Mesendoderm (in vitro differentiated cells): ENCODE results near the gene COL13A1.

Experiments used
- DNase-seq: peaks from one replicate; pipeline ENCODE4 v3.0.0; 2013
- H2AK5ac ChIP-seq: 2 replicates; pipeline ENCODE4 v1.6.1; 2013; ENCODE audit warnings: low read length, inconsistent platforms
- H2BK120ac ChIP-seq: 2 replicates; pipeline ENCODE4 v1.6.1; 2013; ENCODE audit warnings: low read depth, mild to moderate bottlenecking, low read length, moderate library complexity, mixed read lengths
- H2BK15ac ChIP-seq: replicated peaks from 2 replicates; pipeline ENCODE4 v1.6.1; 2013; ENCODE audit warnings: low read depth, mild to moderate bottlenecking, moderate library complexity
- H2BK5ac ChIP-seq: 2 replicates; pipeline ENCODE4 v1.6.1; 2013; ENCODE audit warnings: low read length, inconsistent platforms
- H3K18ac ChIP-seq: 2 replicates; pipeline ENCODE4 v1.6.1; 2013; ENCODE audit warnings: mild to moderate bottlenecking, low read length, mixed read lengths
- H3K23ac ChIP-seq: one replicate; pipeline ENCODE4 v1.6.1; 2013; ENCODE audit warnings: low read length
- H3K27ac ChIP-seq: 2 replicates; pipeline ENCODE4 v1.5.1; 2013; ENCODE audit warnings: low read depth, mild to moderate bottlenecking, inconsistent platforms, low read length, moderate library complexity
- H3K27me3 ChIP-seq: 2 replicates; pipeline ENCODE4 v1.6.1; 2013; ENCODE audit warnings: low read length, control low read depth, mild to moderate bottlenecking, inconsistent platforms; ENCODE audit not compliant: insufficient read depth, poor library complexity
- H3K36me3 ChIP-seq: 2 replicates; pipeline ENCODE4 v1.6.1; 2013; ENCODE audit warnings: low read length, inconsistent platforms; ENCODE audit not compliant: control insufficient read depth, insufficient read depth
- H3K4ac ChIP-seq: one replicate; pipeline ENCODE4 v1.6.1; 2013; ENCODE audit warnings: low read depth, mild to moderate bottlenecking, low read length, moderate library complexity
- H3K4me1 ChIP-seq: 2 replicates; pipeline ENCODE4 v1.6.1; 2013; ENCODE audit warnings: low read depth, low read length, inconsistent platforms; ENCODE audit not compliant: control insufficient read depth
- H3K4me2 ChIP-seq: 2 replicates; pipeline ENCODE4 v1.6.1; 2013; ENCODE audit warnings: low read length
- H3K4me3 ChIP-seq: 2 replicates; pipeline ENCODE4 v1.5.1; 2013; ENCODE audit warnings: mild to moderate bottlenecking, low read length
- H3K56ac ChIP-seq: one replicate; pipeline ENCODE4 v1.6.1; 2013; ENCODE audit warnings: low read length
- H3K79me1 ChIP-seq: 2 replicates; pipeline ENCODE4 v1.6.1; 2013; ENCODE audit warnings: low read length, inconsistent platforms
- H3K79me2 ChIP-seq: 2 replicates; pipeline ENCODE4 v1.6.1; 2013; ENCODE audit warnings: mild to moderate bottlenecking, low read length; ENCODE audit not compliant: control insufficient read depth, insufficient read depth
- H3K9ac ChIP-seq: 2 replicates; pipeline ENCODE4 v1.6.1; 2013; ENCODE audit warnings: low read length, inconsistent platforms
- H4K5ac ChIP-seq: one replicate; pipeline ENCODE4 v1.6.1; 2013; ENCODE audit warnings: low read length
- H4K8ac ChIP-seq: one replicate; pipeline ENCODE4 v1.6.1; 2013; ENCODE audit warnings: low read depth, mild to moderate bottlenecking, control low read depth, low read length, moderate library complexity
- WGBS: extraction: QIAGEN DNeasy Blood & Tissue Kit; methylation state at CpG from one replicate; pipeline ENCODE4 v1.1.7; 2013; ENCODE audit warnings: low lambda C conversion rate, missing lambda C conversion rate; ENCODE audit not compliant: insufficient coverage; ENCODE audit errors: extremely low coverage; 5-methylcytosine and 5-hydroxymethylcytosine counted together

Gene COL13A1

DNA sequence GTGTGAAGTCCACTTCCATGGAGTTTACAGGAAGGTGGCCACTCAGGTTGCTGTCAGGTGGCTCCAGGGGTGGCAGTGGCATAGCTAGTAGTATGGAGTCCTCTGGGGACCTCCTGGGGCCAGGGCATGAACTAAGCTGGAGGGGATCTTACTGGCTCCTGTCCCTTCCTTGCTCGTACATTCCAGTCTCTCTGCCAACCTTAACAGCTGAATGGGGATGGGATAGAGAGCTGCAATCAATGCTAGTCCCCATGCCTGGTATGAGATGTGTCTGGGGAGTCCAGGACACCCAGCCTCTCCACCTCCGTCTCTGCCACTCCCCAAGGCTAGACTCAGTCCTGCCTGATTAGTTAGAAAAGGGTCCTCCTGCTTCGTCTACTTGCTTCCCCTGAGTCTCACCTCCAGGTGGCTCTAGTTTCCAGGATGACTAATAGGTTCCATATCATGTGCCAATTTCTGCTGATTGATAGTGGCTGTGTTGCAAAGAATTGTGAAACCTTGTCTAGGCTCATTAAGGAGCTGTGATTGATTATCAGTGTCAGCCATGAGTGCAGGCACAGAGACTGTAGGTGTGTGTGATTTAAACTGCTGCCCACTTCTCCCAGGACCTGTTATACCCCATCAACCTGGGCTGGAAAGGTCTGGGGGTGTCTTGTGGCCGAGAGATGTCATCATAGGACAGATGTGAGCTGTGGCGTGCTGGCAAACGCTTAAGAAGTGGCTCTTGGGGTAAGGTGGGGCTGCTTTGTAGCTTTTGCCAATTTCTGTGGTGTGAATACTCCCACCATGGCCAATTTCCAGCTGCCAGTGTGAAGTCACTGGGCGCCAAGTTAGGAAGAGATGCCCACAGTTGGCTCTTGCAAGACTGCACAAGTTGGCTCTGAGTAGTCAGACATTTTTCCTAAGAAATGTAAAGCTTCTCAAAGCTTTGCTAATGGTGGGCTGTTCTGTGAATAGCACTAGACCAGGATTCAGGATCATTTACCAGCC is 59.8 kb downstream of the COL13A1 start:
- Histone ChIP-seq H3K4me1 (peaks cover 28% of the 10 kb centered on the region), H3K79me1 (peaks cover 16% of the 10 kb centered on the region), H3K27ac (no peak overlapping the region), H3K4me3 (no peak overlapping the region), H3K36me3 (no peaks in the 10 kb centered on the region), H3K79me2 (no peaks in the 10 kb centered on the region), H2BK5ac (peak overlapping the region; percentile 40), H3K18ac (peak overlapping the region; percentile 43), H4K8ac (no peak overlapping the region), H3K56ac (peak overlapping the region; percentile 59), H3K4ac (no peak overlapping the region), H2BK15ac (no peak overlapping the region), H3K27me3 (no peaks in the 10 kb centered on the region), H3K4me2 (no peak overlapping the region), H2BK120ac (peak overlapping the region; percentile 9), H3K23ac (no peak overlapping the region), H2AK5ac (no peak overlapping the region), H3K9ac (peak overlapping the region; percentile 6), H4K5ac (no peak overlapping the region)
- DNase-seq: peak; percentile 95
- whole genome bisulfite sequencing: no CpG with 5 or more reads among the region's 7 CpGs

DNA sequence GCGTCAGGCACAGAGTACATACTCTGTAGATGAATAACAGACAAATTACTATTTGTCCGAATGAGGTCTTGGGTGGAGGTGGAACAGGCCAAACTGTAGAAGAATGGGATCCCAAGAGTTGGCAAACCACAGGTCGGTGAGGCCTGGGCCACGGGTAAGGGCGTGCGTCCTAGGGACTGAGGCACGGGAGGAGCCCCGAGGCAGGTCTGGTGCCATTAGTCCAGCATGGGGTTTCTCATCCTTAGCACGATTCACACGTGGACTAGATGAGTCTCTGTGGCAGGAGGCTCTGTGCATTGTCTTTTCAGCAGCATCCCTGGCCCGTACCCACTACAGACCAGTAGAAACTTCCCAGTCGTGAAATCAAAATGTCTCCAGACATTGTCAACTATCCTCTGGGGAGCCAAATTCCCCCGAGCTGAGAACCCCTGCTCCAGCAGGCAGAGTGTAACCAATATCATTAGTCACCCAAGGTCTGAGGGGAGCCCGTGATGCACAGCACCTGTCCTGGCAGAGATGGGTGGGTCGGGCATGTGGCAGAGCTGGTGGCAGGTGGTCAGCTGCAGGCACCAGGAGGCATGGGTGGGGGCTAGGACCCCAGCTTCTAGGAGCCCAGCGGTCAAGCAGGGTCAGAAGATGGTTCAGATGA is 61.3 kb downstream of the COL13A1 start:
- no peak overlapping the region for H3K27ac ChIP-seq
- no peak for DNase-seq
- peaks cover 25% of the 10 kb centered on the region for H3K4me1 ChIP-seq
- no CpG with 5 or more reads among the region's 16 CpGs for WGBS
- no peak overlapping the region for H3K4me2 ChIP-seq
- H3K4me3 ChIP-seq: no peak overlapping the region
- H3K18ac ChIP-seq: no peak overlapping the region
- no peak overlapping the region for H3K56ac ChIP-seq
- no peak overlapping the region for H2BK5ac ChIP-seq
- H3K9ac ChIP-seq: no peak overlapping the region
- H3K4ac ChIP-seq: no peak overlapping the region
- H3K27me3 ChIP-seq: no peaks in the 10 kb centered on the region
- H3K36me3 ChIP-seq: no peaks in the 10 kb centered on the region
- H2AK5ac ChIP-seq: peak overlapping the region; percentile 79
- H2BK120ac ChIP-seq: no peak overlapping the region
- no peak overlapping the region for H2BK15ac ChIP-seq
- H4K5ac ChIP-seq: no peak overlapping the region
- no peaks in the 10 kb centered on the region for H3K79me2 ChIP-seq
- H3K23ac ChIP-seq: no peak overlapping the region
- peaks cover 15% of the 10 kb centered on the region for H3K79me1 ChIP-seq
- H4K8ac ChIP-seq: no peak overlapping the region

DNA sequence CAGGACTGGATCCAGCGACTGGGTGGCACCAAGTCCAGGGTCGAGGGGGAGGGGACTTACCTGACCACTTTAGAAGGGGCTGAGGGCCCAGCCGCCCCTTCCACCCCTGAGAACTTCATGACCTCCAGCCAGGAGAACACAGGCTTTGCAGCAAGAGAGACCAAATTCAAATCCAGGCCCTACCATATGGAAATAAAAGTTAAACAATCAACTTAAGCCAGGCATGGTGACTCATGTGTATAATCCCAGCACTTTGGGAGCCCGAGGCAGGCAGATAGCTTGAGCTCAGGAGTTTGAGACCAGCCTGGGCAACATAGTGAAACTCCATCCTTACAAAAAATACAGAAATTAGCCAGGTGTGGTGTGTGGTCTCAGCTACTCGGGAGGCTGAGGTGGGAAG is 61.9 kb downstream of the COL13A1 start:
- Histone ChIP-seq H4K8ac (no peak overlapping the region), H2BK5ac (no peak overlapping the region), H3K79me2 (no peaks in the 10 kb centered on the region), H3K4me3 (no peak overlapping the region), H3K56ac (no peak overlapping the region), H2BK120ac (no peak overlapping the region), H3K4me1 (peaks cover 25% of the 10 kb centered on the region), H3K27ac (no peak overlapping the region), H3K27me3 (no peaks in the 10 kb centered on the region), H3K4me2 (no peak overlapping the region), H4K5ac (no peak overlapping the region), H2AK5ac (no peak overlapping the region), H3K23ac (no peak overlapping the region), H3K18ac (no peak overlapping the region), H3K79me1 (peaks cover 13% of the 10 kb centered on the region), H3K36me3 (no peaks in the 10 kb centered on the region), H3K9ac (no peak overlapping the region), H2BK15ac (no peak overlapping the region), H3K4ac (no peak overlapping the region)
- WGBS: no CpG with 5 or more reads among the region's 5 CpGs
- no peak for DNase-seq

DNA sequence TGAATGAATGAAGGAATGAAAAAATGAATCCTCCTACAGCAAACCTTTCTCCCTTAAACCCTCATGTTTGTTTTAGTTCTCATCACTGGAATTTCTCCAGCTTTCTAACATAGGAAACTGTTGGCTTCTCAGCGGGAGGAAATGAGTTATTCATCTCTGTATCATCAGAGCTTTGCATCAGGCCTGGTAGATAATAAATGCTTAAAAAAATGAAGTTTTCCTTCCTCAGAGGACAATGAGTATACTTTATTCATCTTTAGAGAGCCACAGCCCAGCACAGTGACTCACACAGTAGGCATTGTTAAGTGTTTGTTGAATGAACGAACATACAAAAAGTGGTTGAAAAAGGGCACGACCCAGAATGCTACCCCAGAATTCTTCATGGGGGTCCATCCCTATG is 62.6 kb downstream of the COL13A1 start:
- H3K27ac ChIP-seq: no peak overlapping the region
- peaks cover 13% of the 10 kb centered on the region for H3K79me1 ChIP-seq
- no peak overlapping the region for H3K23ac ChIP-seq
- no peaks in the 10 kb centered on the region for H3K79me2 ChIP-seq
- H3K56ac ChIP-seq: no peak overlapping the region
- no peak for DNase-seq
- H3K4ac ChIP-seq: no peak overlapping the region
- no peak overlapping the region for H4K8ac ChIP-seq
- no peak overlapping the region for H2BK5ac ChIP-seq
- H3K36me3 ChIP-seq: no peaks in the 10 kb centered on the region
- no peak overlapping the region for H4K5ac ChIP-seq
- H3K4me2 ChIP-seq: no peak overlapping the region
- no peak overlapping the region for H3K4me3 ChIP-seq
- peaks cover 28% of the 10 kb centered on the region for H3K4me1 ChIP-seq
- no peaks in the 10 kb centered on the region for H3K27me3 ChIP-seq
- H3K18ac ChIP-seq: no peak overlapping the region
- no peak overlapping the region for H2AK5ac ChIP-seq
- H2BK15ac ChIP-seq: no peak overlapping the region
- WGBS: no CpG with 5 or more reads among the region's 3 CpGs
- H3K9ac ChIP-seq: no peak overlapping the region
- no peak overlapping the region for H2BK120ac ChIP-seq

DNA sequence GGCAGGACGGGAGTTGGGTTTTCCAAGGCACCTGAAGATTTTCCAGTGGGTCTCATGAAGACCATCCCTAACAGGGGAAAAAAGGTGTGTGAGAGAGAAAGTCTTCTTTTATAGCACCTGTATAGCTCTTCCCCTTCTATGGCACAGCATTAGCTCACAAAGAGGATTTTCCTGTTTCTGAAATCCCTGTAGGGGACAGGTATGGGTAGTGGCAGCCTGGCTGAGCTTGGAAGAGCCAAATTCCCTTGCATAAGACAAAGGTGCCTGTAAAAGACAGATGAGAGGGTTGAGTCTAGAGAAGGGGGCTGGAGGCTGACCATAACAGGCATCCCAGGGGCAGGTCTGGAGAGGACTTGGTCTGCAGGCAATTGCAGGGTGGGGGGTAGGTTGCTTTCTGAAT is 63.7 kb downstream of the COL13A1 start:
- no peak overlapping the region for H2BK15ac ChIP-seq
- no CpG with 5 or more reads among the region's 1 CpG for WGBS
- no peaks in the 10 kb centered on the region for H3K36me3 ChIP-seq
- H3K4ac ChIP-seq: no peak overlapping the region
- no peaks in the 10 kb centered on the region for H3K79me2 ChIP-seq
- no peaks in the 10 kb centered on the region for H3K27me3 ChIP-seq
- H4K8ac ChIP-seq: no peak overlapping the region
- no peak overlapping the region for H2BK5ac ChIP-seq
- H3K56ac ChIP-seq: no peak overlapping the region
- H2AK5ac ChIP-seq: no peak overlapping the region
- DNase-seq: no peak
- H3K23ac ChIP-seq: no peak overlapping the region
- no peak overlapping the region for H3K9ac ChIP-seq
- H3K4me1 ChIP-seq: peaks cover 25% of the 10 kb centered on the region
- no peak overlapping the region for H3K18ac ChIP-seq
- no peak overlapping the region for H4K5ac ChIP-seq
- H3K4me3 ChIP-seq: no peak overlapping the region
- H3K4me2 ChIP-seq: no peak overlapping the region
- no peak overlapping the region for H3K27ac ChIP-seq
- H2BK120ac ChIP-seq: no peak overlapping the region
- peaks cover 11% of the 10 kb centered on the region for H3K79me1 ChIP-seq
